Fibroblast of skin of scalp (primary cell): ENCODE data around the gene TBC1D14.

Experiments
- DNase-seq: peaks from one replicate; pipeline ENCODE4 v3.0.0-alpha.2; 2013

The TBC1D14 gene

DNA sequence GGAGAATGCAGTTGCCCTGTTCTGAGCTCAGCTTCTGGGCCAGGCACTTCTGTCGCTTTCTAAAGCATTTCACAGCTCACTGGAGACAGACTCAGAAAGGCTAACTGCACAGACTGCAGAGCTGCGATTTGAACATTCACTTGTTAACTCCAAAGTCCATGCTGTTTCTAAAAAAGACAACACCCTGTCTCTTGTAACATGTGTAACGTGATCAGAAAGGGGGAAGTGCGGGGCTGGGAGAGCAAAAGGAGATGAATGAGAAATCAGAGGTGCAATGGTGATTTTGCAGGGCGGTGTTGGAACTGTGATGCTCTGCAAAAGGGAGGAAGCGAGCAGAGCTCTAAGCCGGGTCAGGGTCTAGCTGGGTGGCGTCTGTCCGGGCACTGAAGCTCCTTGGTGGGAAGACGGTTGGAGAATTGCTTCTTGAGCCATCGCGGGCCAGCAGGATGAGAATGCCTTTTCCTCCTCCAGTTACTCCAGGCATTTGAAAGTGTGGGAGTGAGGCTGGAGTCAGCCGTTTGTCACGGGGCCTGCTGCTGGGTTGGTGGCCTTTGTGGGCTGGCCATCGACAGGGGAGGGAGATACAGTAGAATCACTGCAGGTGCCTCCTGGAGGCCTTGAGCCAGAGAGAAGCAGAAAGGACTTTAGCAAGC lies 20.3 kb downstream of the TBC1D14 start:
- no peak for DNase-seq

DNA sequence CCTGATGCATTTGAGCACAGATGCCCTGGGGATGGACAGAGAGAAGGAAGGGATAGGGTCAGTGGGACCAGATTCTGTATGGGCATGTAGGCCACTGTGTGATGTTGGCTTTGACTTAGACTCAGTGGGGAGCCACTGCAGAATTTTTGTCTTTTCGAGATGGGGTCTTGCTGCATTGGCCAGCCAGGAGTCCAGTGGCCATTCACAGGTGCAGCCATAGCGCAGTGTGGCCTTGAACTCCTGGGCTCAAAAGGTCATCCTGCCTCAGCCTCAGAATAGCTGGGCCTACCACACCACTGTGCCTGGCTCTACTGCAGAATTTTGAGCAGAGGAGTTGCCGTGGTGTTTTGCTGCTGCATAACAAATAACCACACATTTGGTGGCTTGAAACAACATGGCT lies 22.8 kb downstream of the TBC1D14 start:
- DNase-seq: no peak

GRCh38 chr4:6932918-6933317 lies 23.3 kb downstream of the TBC1D14 start:
- no peak for DNase-seq

GRCh38 chr4:6933691-6934430 lies 24.2 kb downstream of the TBC1D14 start:
- DNase-seq: no peak

GRCh38 chr4:6935965-6936364 lies 26.3 kb downstream of the TBC1D14 start:
- DNase-seq: no peak

- DNase-seq: no peak
These were observed 27.6 kb downstream of the TBC1D14 start for GRCh38 chr4:6937201-6937600.

DNA sequence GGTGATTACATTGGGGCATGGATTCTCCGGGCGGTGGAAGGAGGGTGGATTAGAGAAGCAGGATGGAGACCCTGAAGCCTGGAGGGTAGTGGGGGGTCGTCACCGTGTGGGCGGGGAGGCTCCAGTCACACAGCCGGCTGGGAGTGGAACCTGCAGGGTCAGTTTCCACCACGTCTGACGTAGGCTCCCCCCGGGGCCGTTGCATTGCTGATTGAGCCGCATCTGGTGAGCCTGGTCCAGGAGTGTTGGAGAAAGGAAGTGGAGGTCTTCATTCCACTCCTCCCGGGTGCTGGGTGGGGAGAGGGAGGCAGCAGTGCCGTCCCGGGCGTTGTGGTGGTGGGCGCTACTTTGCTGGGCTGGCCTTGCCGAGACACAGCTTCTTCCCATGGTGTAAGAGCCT lies 28.1 kb downstream of the TBC1D14 start:
- no peak for DNase-seq

GRCh38 chr4:6938237-6938636 lies 28.6 kb downstream of the TBC1D14 start:
- DNase-seq: peak; percentile 19

DNA sequence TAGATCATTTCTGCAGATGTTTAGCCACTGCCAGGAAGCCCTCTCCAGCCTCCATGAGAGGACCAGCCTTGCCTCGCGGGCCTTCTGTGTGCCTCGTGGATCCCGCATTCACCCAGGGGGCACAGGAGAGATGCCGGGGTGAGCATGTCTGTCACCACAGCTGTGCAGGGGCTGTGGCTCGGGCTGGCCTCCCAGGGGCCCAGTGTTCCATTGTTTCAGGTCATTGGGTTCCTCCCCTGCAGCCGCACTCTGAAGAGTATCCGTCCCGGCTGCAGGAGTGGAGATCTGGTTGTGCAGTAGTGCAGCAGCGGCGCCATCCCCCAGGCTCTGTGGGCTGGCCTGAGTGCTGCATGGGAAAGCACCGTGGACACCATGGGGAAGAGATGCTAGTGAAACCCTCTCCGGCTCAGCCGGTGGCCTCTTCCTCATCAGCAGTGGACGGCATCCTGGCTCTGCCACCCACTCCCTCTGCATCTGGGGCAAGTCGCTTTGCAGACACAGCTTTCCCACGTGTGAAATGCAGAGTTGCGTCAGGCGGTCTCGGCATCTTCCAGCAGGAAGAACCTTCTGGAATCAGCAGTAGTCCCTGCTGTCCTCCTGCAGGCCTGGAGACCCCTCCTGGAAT lies 29.1 kb downstream of the TBC1D14 start:
- DNase-seq: peak; percentile 11

GRCh38 chr4:6939761-6940743 lies 30.4 kb downstream of the TBC1D14 start:
- DNase-seq: no peak

DNA sequence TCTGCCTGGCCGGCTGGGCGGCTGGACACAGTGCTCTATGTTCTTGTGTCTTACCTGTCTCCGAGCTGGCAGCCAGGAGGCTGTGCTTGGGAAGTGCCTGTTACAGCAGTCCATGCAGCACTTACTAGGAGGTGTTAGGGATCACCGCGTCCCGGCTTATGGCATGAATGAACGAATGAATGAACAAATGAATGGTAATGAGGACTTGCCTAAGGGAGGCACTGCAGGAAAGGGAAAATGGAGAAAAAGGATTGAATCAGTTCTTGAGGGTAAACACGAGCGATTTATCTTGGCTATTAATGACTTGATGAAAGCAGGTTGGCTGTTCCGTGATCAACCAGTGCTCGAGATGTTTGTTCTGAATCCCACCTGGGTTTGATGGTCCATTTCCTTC lies 31.1 kb downstream of the TBC1D14 start:
- DNase-seq: no peak

GRCh38 chr4:6941796-6942195 lies 32.2 kb downstream of the TBC1D14 start:
- no peak for DNase-seq

GRCh38 chr4:6942238-6942800 lies 32.7 kb downstream of the TBC1D14 start:
- DNase-seq: peak; percentile 95

GRCh38 chr4:6943012-6943884 lies 33.6 kb downstream of the TBC1D14 start:
- DNase-seq: no peak

- DNase-seq: no peak
These were observed 34.2 kb downstream of the TBC1D14 start for GRCh38 chr4:6943885-6944225.

DNA sequence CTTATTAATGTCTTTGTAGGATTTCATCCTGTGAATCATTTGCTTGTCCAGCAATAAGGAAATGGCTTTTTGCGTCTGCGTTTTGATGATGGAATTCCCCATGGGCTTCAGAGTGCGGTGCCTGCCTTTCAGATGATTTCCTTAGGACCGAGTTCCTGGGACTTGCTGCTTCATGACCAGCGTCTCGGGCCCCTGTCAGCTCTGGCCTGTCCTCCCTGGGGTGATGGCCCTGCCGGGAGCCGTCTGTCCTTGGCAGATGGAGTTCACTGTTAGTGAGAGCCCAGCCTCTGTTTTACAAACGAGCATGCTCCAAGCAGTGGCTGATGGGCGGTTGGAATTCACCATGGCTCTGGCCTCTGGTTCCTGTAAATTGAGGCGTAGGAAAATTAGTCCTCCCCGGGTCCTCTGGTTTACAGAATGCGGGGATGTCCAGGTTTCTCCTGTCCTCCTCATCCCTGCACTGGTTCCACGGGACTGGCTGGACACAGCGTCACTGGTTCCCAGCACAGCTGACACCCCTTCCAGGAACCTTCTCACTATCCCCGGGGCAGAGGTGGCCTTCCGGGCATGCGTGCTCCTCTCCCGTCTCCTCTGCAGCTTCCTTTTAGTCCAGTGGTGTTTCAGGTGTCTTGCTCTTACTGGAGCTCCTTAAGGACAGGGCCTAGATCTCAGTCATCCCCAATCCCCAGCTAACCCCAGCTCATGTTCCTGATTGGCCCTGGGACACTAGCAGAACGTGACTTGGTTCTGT lies 34.9 kb downstream of the TBC1D14 start:
- peak; percentile 19 for DNase-seq

DNA sequence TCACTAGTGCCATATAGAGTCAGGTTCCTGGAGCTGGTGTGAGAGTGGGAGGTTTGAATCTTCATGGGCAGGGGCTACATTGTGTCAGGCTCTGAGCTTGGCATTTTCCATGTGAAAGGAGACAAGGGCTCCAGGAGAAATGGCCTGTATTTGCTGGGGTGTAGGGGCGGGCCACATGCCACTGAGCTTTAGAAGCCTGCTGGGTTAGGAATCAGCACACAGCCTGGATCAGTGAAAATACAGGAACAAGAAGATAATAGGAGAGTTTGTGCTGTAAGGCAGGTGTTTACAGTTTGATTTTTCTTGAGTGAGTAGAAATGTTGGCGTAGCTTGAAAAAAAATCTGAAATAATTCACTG lies 35.4 kb downstream of the TBC1D14 start:
- no peak for DNase-seq

- no peak for DNase-seq
These were observed 36.9 kb downstream of the TBC1D14 start for GRCh38 chr4:6946497-6946896.

DNA sequence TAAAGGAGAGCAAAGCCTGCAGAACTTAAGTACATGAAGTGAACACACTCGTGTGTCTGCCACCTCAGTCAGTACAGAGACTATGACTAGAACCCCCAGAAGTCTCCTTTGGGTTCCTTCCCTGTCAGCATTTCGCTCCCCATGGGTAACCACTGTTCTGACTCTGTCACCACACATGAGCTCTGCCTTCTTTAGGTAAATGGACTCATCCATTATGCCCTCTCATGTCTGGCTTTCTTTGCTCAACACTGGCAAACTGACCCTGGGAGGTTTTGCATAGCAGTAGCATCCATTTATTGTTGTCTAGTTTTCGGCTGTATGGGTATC lies 38.5 kb downstream of the TBC1D14 start:
- no peak for DNase-seq

GRCh38 chr4:6951880-6952381 lies 42.3 kb downstream of the TBC1D14 start:
- DNase-seq: no peak
